ENCODE measurements around the gene SCUBE1. TPM values are rescaled to one million over a fixed set of nuclear protein-coding genes. Genes with fewer than 3 reads are reported as not detected.

SCUBE1 gene
- total and polyA plus RNA-seq, 10 of the 15 experiments (the other 5 are each of a cell fraction or from before 2014, with no cell fraction given), result not detected

GRCh38 chr22:43174941-43175531 lies 168.1 kb downstream of the SCUBE1 start:
- in situ Hi-C loops (cut with MboI) (no loop called here), intact Hi-C loops (cut with micrococcal nuclease; ENCODE audit: unreplicated experiment) (no loop called here)
- H3K4me3 ChIP-seq, result no peak overlapping the region
- no peaks in the 10 kb centered on the region for H3K9me3 ChIP-seq (replicated peaks; ENCODE audit: control insufficient read depth, insufficient read depth, low read length)
- ATAC-seq, result no peak
- no peaks in the 10 kb centered on the region for H3K79me2 ChIP-seq (ENCODE audit: control insufficient read depth, insufficient read depth, low read length)
- TF ChIP-seq POU2F2 (IDR thresholded peaks at IDR 0.05; ENCODE audit: borderline replicate concordance, low read depth, low read length), result no peak
- no peak for TF ChIP-seq MAX (IDR thresholded peaks at IDR 0.05; ENCODE audit: low read depth, low read length)
- H2AFZ ChIP-seq (ENCODE audit: control insufficient read depth, low read depth, low read length), result no peak overlapping the region
- POLR2A ChIA-PET, result no interaction called here
- SMC1A ChIA-PET (ENCODE audit: uncharacterized antibody, unreplicated experiment), result no interaction called here
- WGBS (ENCODE audit: insufficient coverage, insufficient replicate concordance, low lambda C conversion rate, missing lambda C conversion rate), result 97% methylated on average over 9 of the region's 9 CpGs
- no peak for DNase-seq (ENCODE audit: low read depth, low spot score)
- no TSS peak for BruUV-seq (replicated peaks)
- no peak overlapping the region for H3K4me2 ChIP-seq (ENCODE audit: control insufficient read depth, insufficient read depth)
- H3K27ac ChIP-seq (ENCODE audit: control insufficient read depth, insufficient read depth), result no peak overlapping the region
- no peaks in the 10 kb centered on the region for H4K20me1 ChIP-seq (ENCODE audit: control insufficient read depth, insufficient read depth)
- H3K36me3 ChIP-seq (ENCODE audit: control insufficient read depth in 2 of 2, insufficient read depth in 2 of 2, low read length in 1 of 2), result peaks cover 7 to 18% of the 10 kb centered on the region in 2 experiments; a peak in 3 of 4 replicates
- RAD21 ChIA-PET (ENCODE audit: unreplicated experiment), result no interaction called here
- FAIRE-seq, result no peak
- CTCF ChIA-PET, result no interaction called here
- no peak overlapping the region for H3K9ac ChIP-seq (ENCODE audit: control insufficient read depth, insufficient read depth, low read length)
- no peaks in the 10 kb centered on the region for H3K27me3 ChIP-seq (replicated peaks in 1 of 2; ENCODE audit: control insufficient read depth in 2 of 2, insufficient read depth in 2 of 2, low read length in 1 of 2)
- H3K4me1 ChIP-seq (ENCODE audit: control insufficient read depth, insufficient read depth, low read length), result no peaks in the 10 kb centered on the region

- 94% methylated on average over 39 of the region's 39 CpGs for WGBS (ENCODE audit: insufficient coverage, insufficient replicate concordance, low lambda C conversion rate, missing lambda C conversion rate)
- no peak overlapping the region for H3K4me3 ChIP-seq
- no peak overlapping the region for H3K9ac ChIP-seq (ENCODE audit: control insufficient read depth, insufficient read depth, low read length)
- no peak overlapping the region for H2AFZ ChIP-seq (ENCODE audit: control insufficient read depth, low read depth, low read length)
- intact Hi-C loops (cut with micrococcal nuclease; ENCODE audit: unreplicated experiment) (no loop called here), in situ Hi-C loops (cut with MboI) (no loop called here)
- ChIA-PET POLR2A (no interaction called here), CTCF (no interaction called here), RAD21 (ENCODE audit: unreplicated experiment) (no interaction called here), SMC1A (ENCODE audit: uncharacterized antibody, unreplicated experiment) (no interaction called here)
- ATAC-seq, result no peak
- H4K20me1 ChIP-seq (ENCODE audit: control insufficient read depth, insufficient read depth), result no peaks in the 10 kb centered on the region
- TF ChIP-seq EED (IDR thresholded peaks at IDR 0.05; ENCODE audit: low read depth) (no peak), CUX1 (IDR thresholded peaks at IDR 0.05; ENCODE audit: insufficient replicate concordance, low read depth, low read length) (no peak), POLR2A (IDR thresholded peaks at IDR 0.05; ENCODE audit: low read depth, low read length) (0 out of 2 replicates have a peak, but pooled peaks have one; percentile 14), NKRF (conservative IDR thresholded peaks at IDR 0.05) (no peak)
- no peaks in the 10 kb centered on the region for H3K4me1 ChIP-seq (ENCODE audit: control insufficient read depth, insufficient read depth, low read length)
- no peaks in the 10 kb centered on the region for H3K27me3 ChIP-seq (replicated peaks in 1 of 2; ENCODE audit: control insufficient read depth in 2 of 2, insufficient read depth in 2 of 2, low read length in 1 of 2)
- no peaks in the 10 kb centered on the region for H3K9me3 ChIP-seq (replicated peaks; ENCODE audit: control insufficient read depth, insufficient read depth, low read length)
- H3K36me3 ChIP-seq (ENCODE audit: control insufficient read depth in 2 of 2, insufficient read depth in 2 of 2, low read length in 1 of 2), result peaks cover 3 to 16% of the 10 kb centered on the region in 2 experiments; a peak in 3 of 4 replicates
- H3K27ac ChIP-seq (ENCODE audit: control insufficient read depth, insufficient read depth), result no peak overlapping the region
- no peak for DNase-seq (ENCODE audit: low read depth, low spot score)
- no peak for FAIRE-seq
- no peak overlapping the region for H3K4me2 ChIP-seq (ENCODE audit: control insufficient read depth, insufficient read depth)
- no TSS peak for BruUV-seq (replicated peaks)
- H3K79me2 ChIP-seq (ENCODE audit: control insufficient read depth, insufficient read depth, low read length), result no peaks in the 10 kb centered on the region
Observed at GRCh38 chr22:43173976-43174720, 169.0 kb downstream of the SCUBE1 start.

Data from GM12878 (cell line).